ENCODE data around the gene ENKD1. TPM values are rescaled to one million over a fixed set of nuclear protein-coding genes. Genes with fewer than 3 reads are reported as not detected.
A peak's percentile ranks its signal among the peaks of the same experiment; 100 is the strongest.

Gene ENKD1
- total and polyA plus RNA-seq, 5 experiments from 2014 or later, result 1.5 to 8.4 (median 2.8) TPM

- peak overlapping the region in 1 of 10 donors; percentile 71 for H3K27ac Mint-ChIP-seq
- no peaks in the 10 kb centered on the region for H3K9me3 Mint-ChIP-seq
- H3K36me3 Mint-ChIP-seq, result peaks cover 0 to 53% (median 10%) of the 10 kb centered on the region in 3 donors
- POLR2A ChIA-PET, result interaction anchor here (1.4 kb wide), 1 partner anchor 13 kb away, joined by 7 read pairs; no protein-coding TSS in a partner anchor
- DNase-seq (no peak), ATAC-seq (no peak)
- H3K27me3 Mint-ChIP-seq, result no peaks in the 10 kb centered on the region
- H3K4me3 Mint-ChIP-seq, result no peak overlapping the region
- peaks cover 7 to 28% (median 17%) of the 10 kb centered on the region in 4 donors for H3K4me1 Mint-ChIP-seq
These were observed 13.9 kb downstream of the ENKD1 start for GRCh38 chr16:67652578-67653127.

- peaks cover 4 to 30% (median 19%) of the 10 kb centered on the region in 4 donors for H3K4me1 Mint-ChIP-seq
- H3K9me3 Mint-ChIP-seq, result no peaks in the 10 kb centered on the region
- peak overlapping the region in 8 of 10 donors; percentile 31 to 84 (median 56) for H3K27ac Mint-ChIP-seq
- peaks cover 0 to 57% (median 10%) of the 10 kb centered on the region in 3 donors for H3K36me3 Mint-ChIP-seq
- H3K4me3 Mint-ChIP-seq, result no peak overlapping the region
- no peaks in the 10 kb centered on the region for H3K27me3 Mint-ChIP-seq
- DNase-seq, result no peak
- POLR2A ChIA-PET, result interaction anchor here (1.3 to 1.4 kb wide), 2 partner anchors 13 to 104 kb away, joined by 5 to 7 read pairs; no protein-coding TSS in a partner anchor
- no peak for ATAC-seq
These were observed 14.7 kb downstream of the ENKD1 start for GRCh38 chr16:67651847-67652246.

- Mint-ChIP-seq H3K27me3 (no peaks in the 10 kb centered on the region), H3K9me3 (no peaks in the 10 kb centered on the region), H3K36me3 (peaks cover 0 to 56% (median 10%) of the 10 kb centered on the region in 3 donors), H3K27ac (peak overlapping the region in 7 of 10 donors; percentile 10 to 85 (median 78)), H3K4me1 (peaks cover 7 to 34% (median 22%) of the 10 kb centered on the region in 4 donors), H3K4me3 (no peak overlapping the region)
- POLR2A ChIA-PET, result interaction anchor here (1.2 to 1.4 kb wide), 3 partner anchors 9 to 103 kb away, joined by 5 to 7 read pairs (median 6); partner anchors contain the start of gene ACD
- no peak for ATAC-seq
- DNase-seq, result no peak
These were observed 15.5 kb downstream of the ENKD1 start for GRCh38 chr16:67651039-67651438.

GRCh38 chr16:67650023-67650422 lies 16.5 kb downstream of the ENKD1 start:
- POLR2A ChIA-PET, result no interaction called here

GRCh38 chr16:67649494-67649931 lies 17.0 kb downstream of the ENKD1 start:
- ATAC-seq (no peak), DNase-seq (no peak)
- H3K27ac Mint-ChIP-seq, result peak overlapping the region in 3 of 10 donors; percentile 17 to 59 (median 28)
- no peaks in the 10 kb centered on the region for H3K27me3 Mint-ChIP-seq
- peaks cover 0 to 42% (median 4%) of the 10 kb centered on the region in 3 donors for H3K36me3 Mint-ChIP-seq
- peaks cover 10 to 37% (median 22%) of the 10 kb centered on the region in 4 donors for H3K4me1 Mint-ChIP-seq
- H3K4me3 Mint-ChIP-seq, result no peak overlapping the region
- POLR2A ChIA-PET, result interaction anchor here (6.5 kb wide), 1 partner anchor 9 kb away, joined by 82 read pairs; the partner anchor contains the start of genes ACD and PARD6A
- H3K9me3 Mint-ChIP-seq, result no peaks in the 10 kb centered on the region

More at GRCh38 chr16:67650023-67650422, 16.5 kb downstream of the ENKD1 start:
- DNase-seq (no peak), ATAC-seq (no peak)
- Mint-ChIP-seq H3K4me3 (peak overlapping the region in 2 of 10 donors; percentile 39 to 59), H3K27me3 (no peaks in the 10 kb centered on the region), H3K4me1 (peaks cover 9 to 34% (median 22%) of the 10 kb centered on the region in 4 donors), H3K9me3 (no peaks in the 10 kb centered on the region), H3K36me3 (peaks cover 0 to 47% (median 4%) of the 10 kb centered on the region in 3 donors), H3K27ac (peak overlapping the region in 8 of 10 donors; percentile 19 to 85 (median 44))

GRCh38 chr16:67648764-67649407 lies 17.7 kb downstream of the ENKD1 start:
- Mint-ChIP-seq H3K36me3 (peaks cover 0 to 39% (median 4%) of the 10 kb centered on the region in 3 donors), H3K27ac (peak overlapping the region in 3 of 10 donors; percentile 12 to 59 (median 45)), H3K4me1 (peaks cover 12 to 41% (median 25%) of the 10 kb centered on the region in 4 donors), H3K4me3 (peak overlapping the region in 2 of 10 donors; percentile 19 to 56), H3K9me3 (no peaks in the 10 kb centered on the region), H3K27me3 (no peaks in the 10 kb centered on the region)
- no peak for ATAC-seq
- POLR2A ChIA-PET, result interaction anchor here (0.9 to 6.5 kb wide), 2 partner anchors 10 to 15 kb away, joined by 5 to 82 read pairs; partner anchors contain the start of genes ACD and PARD6A
- no peak for DNase-seq

- no peaks in the 10 kb centered on the region for H3K27me3 Mint-ChIP-seq
- peak overlapping the region in 2 of 10 donors; percentile 22 to 45 for H3K27ac Mint-ChIP-seq
- ATAC-seq (no peak), DNase-seq (no peak)
- H3K4me1 Mint-ChIP-seq, result peaks cover 12 to 41% (median 25%) of the 10 kb centered on the region in 4 donors
- POLR2A ChIA-PET, result interaction anchor here (0.9 to 7.2 kb wide), 5 partner anchors 11 to 111 kb away, joined by 3 to 125 read pairs (median 82); partner anchors contain the start of genes ACD, CTCF and PARD6A
- H3K36me3 Mint-ChIP-seq, result peaks cover 0 to 39% (median 4%) of the 10 kb centered on the region in 3 donors
- H3K9me3 Mint-ChIP-seq, result no peaks in the 10 kb centered on the region
- H3K4me3 Mint-ChIP-seq, result peak overlapping the region in 2 of 10 donors; percentile 19 to 56
These were observed 18.3 kb downstream of the ENKD1 start for GRCh38 chr16:67648088-67648763.

GRCh38 chr16:67647681-67648080 lies 18.9 kb downstream of the ENKD1 start:
- H3K27me3 Mint-ChIP-seq, result no peaks in the 10 kb centered on the region
- DNase-seq, result no peak
- no peak overlapping the region for H3K4me3 Mint-ChIP-seq
- no peak for ATAC-seq
- POLR2A ChIA-PET, result interaction anchor here (0.6 to 7.2 kb wide), 7 partner anchors 11 to 134 kb away, joined by 3 to 125 read pairs (median 5); partner anchors contain the start of genes ACD, CTCF and PARD6A
- peak overlapping the region in 1 of 10 donors; percentile 22 for H3K27ac Mint-ChIP-seq
- H3K36me3 Mint-ChIP-seq, result peaks cover 0 to 39% (median 4%) of the 10 kb centered on the region in 3 donors
- peaks cover 12 to 41% (median 25%) of the 10 kb centered on the region in 4 donors for H3K4me1 Mint-ChIP-seq
- H3K9me3 Mint-ChIP-seq, result no peaks in the 10 kb centered on the region

GRCh38 chr16:67647111-67647651 lies 19.4 kb downstream of the ENKD1 start:
- H3K27ac Mint-ChIP-seq, result peak overlapping the region in 5 of 10 donors; percentile 33 to 86 (median 65)
- no peaks in the 10 kb centered on the region for H3K9me3 Mint-ChIP-seq
- DNase-seq (no peak), ATAC-seq (no peak)
- H3K4me3 Mint-ChIP-seq, result peak overlapping the region in 4 of 10 donors; percentile 16 to 81 (median 68)
- peaks cover 12 to 40% (median 24%) of the 10 kb centered on the region in 4 donors for H3K4me1 Mint-ChIP-seq
- H3K27me3 Mint-ChIP-seq, result no peaks in the 10 kb centered on the region
- peaks cover 0 to 37% (median 4%) of the 10 kb centered on the region in 3 donors for H3K36me3 Mint-ChIP-seq
- POLR2A ChIA-PET, result interaction anchor here (0.6 to 7.2 kb wide), 8 partner anchors 12 to 134 kb away, joined by 3 to 125 read pairs (median 22); partner anchors contain the start of genes ACD, C16orf86, CTCF and ENKD1

- peak in 2 of 10 donors; percentile 16 to 32 for DNase-seq
These were observed 21.0 kb downstream of the ENKD1 start for GRCh38 chr16:67645397-67646121.

GRCh38 chr16:67644038-67644437 lies 22.5 kb downstream of the ENKD1 start:
- H3K4me1 Mint-ChIP-seq, result peaks cover 4 to 26% (median 18%) of the 10 kb centered on the region in 4 donors
- H3K9me3 Mint-ChIP-seq, result no peaks in the 10 kb centered on the region
- no peaks in the 10 kb centered on the region for H3K27me3 Mint-ChIP-seq
- H3K36me3 Mint-ChIP-seq, result peaks cover 0 to 21% (median 1%) of the 10 kb centered on the region in 3 donors
- H3K4me3 Mint-ChIP-seq, result peak overlapping the region; percentile 52 to 81 (median 66)
- no peak for DNase-seq
- no peak for ATAC-seq
- POLR2A ChIA-PET, result interaction anchor here (1.5 to 7.2 kb wide), 7 partner anchors 15 to 123 kb away, joined by 6 to 125 read pairs (median 36); partner anchors contain the start of genes ACD, C16orf86, CTCF and ENKD1
- peak overlapping the region in 9 of 10 donors; percentile 62 to 93 (median 83) for H3K27ac Mint-ChIP-seq

More at GRCh38 chr16:67645397-67646121, 21.0 kb downstream of the ENKD1 start:
- H3K36me3 Mint-ChIP-seq, result peaks cover 0 to 25% (median 1%) of the 10 kb centered on the region in 3 donors
- H3K27me3 Mint-ChIP-seq, result no peaks in the 10 kb centered on the region
- peak overlapping the region; percentile 68 to 96 (median 91) for H3K27ac Mint-ChIP-seq
- no peaks in the 10 kb centered on the region for H3K9me3 Mint-ChIP-seq
- peak overlapping the region; percentile 80 to 91 (median 85) for H3K4me3 Mint-ChIP-seq
- POLR2A ChIA-PET, result interaction anchor here (0.7 to 7.2 kb wide), 20 partner anchors 13 to 355 kb away, joined by 3 to 125 read pairs (median 6); partner anchors contain the start of genes ACD, C16orf86, CTCF and ENKD1
- H3K4me1 Mint-ChIP-seq, result peaks cover 8 to 31% (median 20%) of the 10 kb centered on the region in 4 donors
- ATAC-seq, result peak; percentile 26 to 37

Data from naive thymus-derived CD8-positive, alpha-beta T cell (primary cell).